NT2/D1 (cell line): ENCODE measurements around the gene CCDC197.

ENCODE experiments used
- YY1 ChIP-seq: IDR thresholded peaks from 2 replicates; pipeline ENCODE4 v1.6.1; 2011; ENCODE audit not compliant: insufficient read length, insufficient read depth
- ZNF274 ChIP-seq: IDR thresholded peaks from 2 replicates; pipeline ENCODE4 v1.6.1; 2011; ENCODE audit warnings: mild to moderate bottlenecking, low read depth, low read length

GRCh38 chr14:93954516-93954830, 42.6 kb upstream of the CCDC197 start:
- TF ChIP-seq ZNF274, result no peak
- TF ChIP-seq YY1, result no peak
